ENCODE results near the gene GPR62. TPM values are rescaled to one million over a fixed set of nuclear protein-coding genes. Genes with fewer than 3 reads are reported as not detected.

Gene GPR62
- total and polyA plus RNA-seq, 9 of the 15 experiments (the other 6 are each of a cell fraction or from before 2014, with no cell fraction given) = not detected

- no peak for TF ChIP-seq FOXK1 (CRISPR knock-in tag; IDR thresholded peaks at IDR 0.05; ENCODE audit: borderline replicate concordance)
- peak; percentile 59; the same call in 1 of the 2 replicates for TF ChIP-seq BHLHE40 (IDR thresholded peaks at IDR 0.05; ENCODE audit: low read length)
- TF ChIP-seq CREB1 (IDR thresholded peaks at IDR 0.05) = peak; percentile 85
- TF ChIP-seq CREB1 (CRISPR knock-in tag; IDR thresholded peaks at IDR 0.05) = peak; percentile 62; the same call in 1 of the 2 replicates
- TF ChIP-seq MECOM (CRISPR knock-in tag; IDR thresholded peaks at IDR 0.05) = no peak
- no peak for TF ChIP-seq TCFL5 (CRISPR knock-in tag; conservative IDR thresholded peaks at IDR 0.05)
- no peak for TF ChIP-seq PCBP2 (IDR thresholded peaks at IDR 0.05; ENCODE audit: low read depth, low read length, poor library complexity, severe bottlenecking)
- no peak for TF ChIP-seq STAT6 (CRISPR knock-in tag; IDR thresholded peaks at IDR 0.05)
- TF ChIP-seq UBTF (IDR thresholded peaks at IDR 0.05; ENCODE audit: borderline replicate concordance in 1 of 2, low read depth in 2 of 2, low read length in 2 of 2) = peak; percentile 84 to 86; a peak in 2 of 4 replicates
- no peak for TF ChIP-seq THRB (CRISPR knock-in tag; conservative IDR thresholded peaks at IDR 0.05)
- TF ChIP-seq SREBF2 (CRISPR knock-in tag; IDR thresholded peaks at IDR 0.05) = no peak
- TF ChIP-seq MLX (CRISPR knock-in tag; conservative IDR thresholded peaks at IDR 0.05) = no peak
- no peak for TF ChIP-seq E4F1 (CRISPR knock-in tag; IDR thresholded peaks at IDR 0.05; ENCODE audit: borderline replicate concordance)
- peak; percentile 83 for TF ChIP-seq TAF1 (IDR thresholded peaks at IDR 0.05; ENCODE audit: control insufficient read depth, extremely low read depth, insufficient read depth, low read length, severe bottlenecking)
- TF ChIP-seq CBFA2T3 (IDR thresholded peaks at IDR 0.05) = no peak
- TF ChIP-seq FOXA3 (CRISPR knock-in tag; conservative IDR thresholded peaks at IDR 0.05 in 1 of 2, IDR thresholded peaks at IDR 0.05 in 1 of 2) = peak in 1 of 2 experiments; percentile 54; a peak in 1 of 4 replicates
Observed at GRCh38 chr3:51982838-51983577, 27.8 kb downstream of the GPR62 start, which contains the start of gene ACY1 (continued).

Measured in K562 (cell line).